GM20000 (cell line): ENCODE measurements around the gene CDH2.
A peak's percentile ranks its signal among the peaks of the same experiment; 100 is the strongest.

Source experiments
- DNase-seq: peaks from one replicate; pipeline ENCODE4 v3.0.0; 2012; ENCODE audit warnings: low spot score
- CTCF ChIP-seq: IDR thresholded peaks from 2 replicates; pipeline ENCODE4 v1.5.1; 2012; ENCODE audit warnings: mild to moderate bottlenecking, control low read depth; ENCODE audit errors: extremely low read depth, missing control alignments

CDH2 gene

DNA sequence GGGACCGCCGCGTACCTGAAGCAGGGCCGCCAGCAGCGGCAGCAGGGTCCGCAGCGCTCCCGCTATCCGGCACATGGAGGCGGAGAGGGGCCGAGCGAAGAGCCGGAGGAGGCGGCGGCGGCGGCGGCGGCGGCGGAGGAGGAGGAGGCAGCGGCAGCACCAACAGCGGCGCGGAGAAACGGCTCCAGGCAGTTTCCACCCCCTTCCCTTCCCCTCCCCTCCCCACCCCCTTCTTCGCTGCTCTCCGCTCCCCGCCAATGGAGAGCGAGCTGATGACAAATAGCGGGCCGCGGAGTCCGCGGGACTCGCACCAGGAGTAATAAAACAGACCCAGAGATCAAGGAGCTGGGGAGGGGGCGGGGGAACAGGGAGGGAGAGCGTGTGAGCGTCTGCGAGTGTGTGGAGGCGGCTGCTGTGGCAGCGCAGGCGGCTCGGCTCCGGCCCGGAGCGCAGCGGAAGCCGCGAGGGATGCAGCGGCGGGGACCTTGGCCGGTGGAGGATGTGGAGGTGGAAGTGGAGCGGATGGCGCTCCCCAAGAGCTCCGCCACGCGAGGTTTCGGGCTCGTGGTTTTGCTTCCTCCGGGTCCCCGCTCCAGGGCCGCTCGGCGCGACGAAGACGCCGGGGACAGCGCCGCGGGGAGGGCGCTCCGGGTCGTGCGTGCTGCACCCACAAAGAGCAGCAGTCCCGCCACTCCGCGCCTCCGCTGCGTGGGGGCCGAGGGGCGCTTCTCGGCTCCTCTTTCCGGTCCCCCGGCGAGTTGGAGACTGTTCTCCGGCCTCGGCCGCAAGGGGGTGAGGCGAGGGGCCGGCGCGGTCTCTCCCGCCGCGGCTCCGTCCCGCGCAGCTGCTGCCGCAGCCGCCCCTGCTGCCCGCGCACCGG lies at the start of gene CDH2:
CDH2 (minus strand) TSS at position 183 of the 880 bp plus-strand sequence; CDS start at position 75, 108 bp downstream.
- no peak for TF ChIP-seq CTCF
- peak; percentile 68 for DNase-seq

DNA sequence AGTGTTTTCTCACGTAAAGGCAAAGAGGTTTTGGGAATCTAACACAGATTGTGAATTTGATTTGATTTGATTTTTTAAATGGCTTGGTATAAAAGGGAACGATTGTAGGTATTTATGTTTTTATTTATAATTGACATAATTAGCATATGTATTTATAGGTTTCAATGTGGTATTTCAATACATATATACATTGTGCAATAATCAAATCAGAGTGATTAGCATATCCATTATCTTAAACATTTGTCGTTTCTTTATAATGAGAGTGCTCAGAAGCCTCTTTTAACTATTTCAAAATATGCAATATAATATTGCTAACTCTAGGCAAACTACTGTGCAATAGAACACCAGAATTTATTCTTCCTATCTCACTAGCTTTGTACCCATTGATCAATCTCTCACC lies 35.1 kb upstream of the CDH2 start:
- no peak for DNase-seq
- no peak for TF ChIP-seq CTCF

DNA sequence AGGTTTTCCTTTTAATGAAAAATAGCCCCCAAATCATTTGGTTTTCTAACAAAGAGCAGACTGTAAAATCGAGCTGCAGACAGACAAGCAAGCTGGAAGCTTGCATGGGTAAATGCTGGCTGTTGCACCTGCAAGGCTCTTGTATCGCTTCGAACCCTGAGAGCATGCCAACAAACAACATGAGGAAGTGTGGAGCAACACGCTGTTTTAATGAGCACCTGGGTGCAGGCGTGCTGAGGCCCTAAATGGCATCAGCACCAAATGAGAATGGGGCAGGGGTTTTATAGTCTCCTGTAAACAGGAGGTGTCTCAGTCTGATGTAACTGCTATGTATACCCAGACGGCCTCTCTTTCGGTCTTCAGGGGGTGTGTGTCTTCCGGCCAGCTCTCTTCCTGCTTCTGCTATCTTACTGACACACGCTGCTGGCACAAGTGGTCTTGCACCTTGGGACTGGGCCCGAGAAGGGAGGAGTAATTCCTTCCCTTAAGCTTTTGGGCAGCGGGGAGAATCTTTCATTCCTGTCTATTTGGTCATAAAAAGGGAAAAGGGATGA lies 31.9 kb upstream of the CDH2 start:
- no peak for TF ChIP-seq CTCF
- no peak for DNase-seq

DNA sequence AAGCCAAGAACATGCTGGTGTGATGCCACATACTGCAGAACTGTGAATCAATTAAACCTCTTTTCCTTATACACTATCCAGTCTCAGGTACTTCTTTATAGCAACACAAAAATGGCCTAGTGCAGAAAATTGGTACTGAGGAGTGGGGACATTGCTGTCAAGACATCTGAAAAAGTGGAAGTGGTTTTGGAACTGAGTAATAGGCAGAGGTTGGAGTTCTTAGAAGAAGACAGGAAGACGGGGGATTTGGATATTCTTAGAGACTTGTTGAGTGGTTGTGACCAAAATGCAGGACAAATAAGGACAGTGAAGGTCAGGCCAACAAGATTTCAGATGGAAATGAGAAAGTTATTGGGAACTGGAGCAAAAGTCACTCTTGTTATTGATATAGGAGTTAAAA lies 31.3 kb upstream of the CDH2 start:
- DNase-seq = no peak
- TF ChIP-seq CTCF = no peak

- DNase-seq = no peak
- TF ChIP-seq CTCF = no peak
Observed at GRCh38 chr18:28204154-28204553, 27.2 kb upstream of the CDH2 start.

DNA sequence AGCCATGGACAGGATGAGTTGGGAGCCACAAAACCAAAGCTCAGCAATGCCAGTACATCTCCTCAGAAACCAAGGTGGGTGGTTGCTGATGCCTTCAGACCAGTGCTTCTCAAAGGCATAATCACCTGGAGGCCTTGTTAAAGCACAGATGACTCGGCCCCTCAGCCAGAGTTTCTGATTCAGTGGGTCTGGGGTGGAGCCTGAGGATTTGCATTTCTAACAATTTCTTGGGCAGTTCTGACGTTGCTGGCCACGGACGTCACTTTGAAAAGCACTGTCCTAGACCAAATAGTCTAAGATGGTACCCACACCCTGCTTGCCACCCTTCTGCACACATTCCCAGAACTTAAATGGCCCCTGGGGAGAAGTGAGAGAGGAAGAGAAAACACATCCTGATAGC lies 24.1 kb upstream of the CDH2 start:
- TF ChIP-seq CTCF = no peak
- DNase-seq = no peak

DNA sequence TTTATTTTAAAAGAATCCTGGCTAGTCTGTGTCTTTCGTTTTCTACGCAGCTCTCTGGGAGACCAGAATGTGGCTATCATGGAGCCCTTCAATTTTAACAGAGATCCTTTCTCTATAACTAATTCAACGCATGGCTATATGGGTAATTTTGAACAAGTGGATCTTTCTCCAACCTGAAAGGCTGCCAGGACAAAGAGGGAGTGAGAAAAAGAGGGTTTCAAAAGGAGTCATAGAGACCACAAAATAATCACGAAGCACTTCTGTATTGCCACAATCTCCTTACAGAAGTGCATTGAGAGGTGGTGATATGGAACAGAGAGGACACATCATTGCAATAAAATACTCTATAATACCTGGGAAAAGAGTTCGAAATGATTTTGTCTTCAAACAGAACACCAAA lies 21.7 kb upstream of the CDH2 start:
- TF ChIP-seq CTCF = no peak
- no peak for DNase-seq
